DND-41 (cell line): ENCODE results near the gene RAB6B.

ENCODE experiments used
- EZH2 ChIP-seq: IDR thresholded peaks from 3 replicates; pipeline ENCODE4 v1.6.1; 2012; ENCODE audit warnings: borderline replicate concordance, low read depth, mild to moderate bottlenecking, moderate library complexity, low read length, inconsistent platforms; ENCODE audit not compliant: severe bottlenecking
- TF ChIP-seq, protein P1 (sequence below): IDR thresholded peaks from 2 replicates; pipeline ENCODE4 v1.5.1; 2012; ENCODE audit warnings: borderline replicate concordance, low read length, moderate library complexity, mild to moderate bottlenecking; ENCODE audit not compliant: poor library complexity, severe bottlenecking; ENCODE audit errors: extremely low read depth

- TF ChIP-seq, protein P1, sequence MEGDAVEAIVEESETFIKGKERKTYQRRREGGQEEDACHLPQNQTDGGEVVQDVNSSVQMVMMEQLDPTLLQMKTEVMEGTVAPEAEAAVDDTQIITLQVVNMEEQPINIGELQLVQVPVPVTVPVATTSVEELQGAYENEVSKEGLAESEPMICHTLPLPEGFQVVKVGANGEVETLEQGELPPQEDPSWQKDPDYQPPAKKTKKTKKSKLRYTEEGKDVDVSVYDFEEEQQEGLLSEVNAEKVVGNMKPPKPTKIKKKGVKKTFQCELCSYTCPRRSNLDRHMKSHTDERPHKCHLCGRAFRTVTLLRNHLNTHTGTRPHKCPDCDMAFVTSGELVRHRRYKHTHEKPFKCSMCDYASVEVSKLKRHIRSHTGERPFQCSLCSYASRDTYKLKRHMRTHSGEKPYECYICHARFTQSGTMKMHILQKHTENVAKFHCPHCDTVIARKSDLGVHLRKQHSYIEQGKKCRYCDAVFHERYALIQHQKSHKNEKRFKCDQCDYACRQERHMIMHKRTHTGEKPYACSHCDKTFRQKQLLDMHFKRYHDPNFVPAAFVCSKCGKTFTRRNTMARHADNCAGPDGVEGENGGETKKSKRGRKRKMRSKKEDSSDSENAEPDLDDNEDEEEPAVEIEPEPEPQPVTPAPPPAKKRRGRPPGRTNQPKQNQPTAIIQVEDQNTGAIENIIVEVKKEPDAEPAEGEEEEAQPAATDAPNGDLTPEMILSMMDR, result no peak
- no peak for TF ChIP-seq EZH2
These were observed 66.4 kb downstream of the RAB6B start for GRCh38 chr3:133829310-133829707.
